Activated T-cell treated with anti-CD3 and anti-CD28 coated beads, Interleukin-2, amount 50 U/mL, for 72 hours (primary cell): Measurements from ENCODE around the gene SELENOF. TPM values are rescaled to one million over a fixed set of nuclear protein-coding genes. Genes with fewer than 3 reads are reported as not detected.

Experiments
- ATAC-seq, 2 donors: fragments of 150-1000 bp; cut with Tn5 transposase; replicated peaks in 1 of 2; 2 replicates each; pipeline ENCODE4 v1.10.0; 2021; ENCODE audit warnings: moderate library complexity in 2 of 2, mild to moderate bottlenecking in 1 of 2
- DNase-seq, 2 donors: peaks; one replicate each; pipeline ENCODE4 v3.0.0; 2021 to 2022; ENCODE audit warnings: mixed read lengths in 1 of 2
- H3K27ac Mint-ChIP-seq: one replicate; pipeline ENCODE4 v1.8.0; 2022; ENCODE audit warnings: mild to moderate bottlenecking, moderate library complexity, mixed read lengths
- H3K27me3 Mint-ChIP-seq: one replicate; pipeline ENCODE4 v1.8.0; 2022; ENCODE audit warnings: low read depth, mixed read lengths
- H3K36me3 Mint-ChIP-seq, 2 donors: one replicate each; pipeline ENCODE4 v1.8.0; 2022; ENCODE audit warnings: mixed read lengths in 2 of 2, mild to moderate bottlenecking in 1 of 2; ENCODE audit not compliant: insufficient read depth in 2 of 2
- H3K4me1 Mint-ChIP-seq: one replicate; pipeline ENCODE4 v1.8.0; 2022; ENCODE audit warnings: low read depth, mixed read lengths
- H3K4me3 Mint-ChIP-seq, 2 donors: one replicate each; pipeline ENCODE4 v1.8.0; 2022; ENCODE audit warnings: mild to moderate bottlenecking in 2 of 2, mixed read lengths in 2 of 2, moderate library complexity in 2 of 2
- H3K9me3 Mint-ChIP-seq, 2 donors: one replicate each; pipeline ENCODE4 v1.8.0; 2022; ENCODE audit warnings: mixed read lengths in 2 of 2
- total RNA-seq, 2 donors: library from RNA; stranded (reverse); gene quantifications; one replicate each; pipeline ENCODE4 v1.2.3, GENCODE V29; 2022

The SELENOF gene
- total RNA-seq, 2 donors from 2014 or later = 149 to 171 TPM

DNA sequence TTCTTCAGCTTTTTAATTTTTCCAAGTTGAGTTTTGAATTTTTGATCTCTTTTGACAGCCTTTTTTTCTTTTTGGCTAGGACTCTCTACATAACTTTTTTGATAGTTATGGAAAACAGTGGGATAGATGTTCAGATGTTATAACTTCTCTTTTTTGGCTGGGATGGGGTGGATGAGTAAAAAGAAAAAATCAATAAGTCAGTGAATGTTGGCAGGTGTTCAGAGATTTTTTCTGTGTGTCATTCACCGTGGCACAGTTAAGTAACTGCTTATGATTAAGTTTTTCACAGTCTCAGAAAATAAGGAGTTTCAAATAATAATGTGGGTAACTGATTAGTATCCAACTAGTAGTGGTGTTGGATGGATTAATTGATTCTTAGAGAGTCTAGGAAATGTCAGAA lies 24.5 kb upstream of the SELENOF start:
- Mint-ChIP-seq H3K27ac (no peak overlapping the region), H3K36me3 (no peaks in the 10 kb centered on the region), H3K27me3 (no peaks in the 10 kb centered on the region), H3K9me3 (no peaks in the 10 kb centered on the region), H3K4me3 (no peak overlapping the region), H3K4me1 (peaks cover 16% of the 10 kb centered on the region)
- DNase-seq (no peak), ATAC-seq (no peak)

DNA sequence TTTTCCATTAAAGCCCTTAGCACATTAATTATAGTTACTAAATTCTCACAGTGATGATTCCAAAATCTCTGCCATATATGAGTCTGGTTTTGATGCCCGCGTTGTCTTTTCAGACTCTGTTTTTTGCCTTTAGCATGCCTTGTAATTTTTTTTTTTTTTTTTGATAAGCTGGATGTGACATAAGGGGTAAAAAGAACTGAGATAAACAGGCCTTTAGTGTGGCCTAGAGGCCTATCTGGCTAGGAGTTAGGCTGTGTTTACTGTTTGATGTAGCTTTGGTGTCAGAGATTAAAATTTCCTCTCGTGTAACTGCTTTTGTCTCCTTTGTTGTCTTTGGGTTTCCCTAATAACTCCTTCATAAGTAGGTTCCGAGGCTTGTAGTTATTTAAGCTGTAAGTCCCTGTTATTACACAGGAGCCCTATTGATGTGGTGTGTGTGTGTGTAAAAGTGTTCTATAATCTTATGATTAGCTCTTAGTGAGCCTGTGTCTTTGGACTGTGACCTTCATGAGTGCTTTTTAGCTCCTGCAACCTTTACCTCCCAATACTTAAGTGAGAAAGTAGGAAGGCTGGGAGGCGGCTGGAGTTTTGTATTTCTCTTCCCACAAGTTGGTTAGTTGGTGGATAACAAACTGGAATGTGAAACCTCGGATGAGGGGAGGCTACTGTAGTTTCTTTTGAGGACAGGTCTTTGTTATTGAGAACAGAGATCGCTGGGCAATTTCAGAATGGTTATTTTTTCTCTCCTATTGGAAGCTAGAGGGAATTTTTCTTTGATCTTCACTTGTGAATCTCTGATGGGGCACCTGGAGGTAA lies 19.8 kb upstream of the SELENOF start:
- Mint-ChIP-seq H3K27me3 (no peaks in the 10 kb centered on the region), H3K27ac (no peak overlapping the region)

DNA sequence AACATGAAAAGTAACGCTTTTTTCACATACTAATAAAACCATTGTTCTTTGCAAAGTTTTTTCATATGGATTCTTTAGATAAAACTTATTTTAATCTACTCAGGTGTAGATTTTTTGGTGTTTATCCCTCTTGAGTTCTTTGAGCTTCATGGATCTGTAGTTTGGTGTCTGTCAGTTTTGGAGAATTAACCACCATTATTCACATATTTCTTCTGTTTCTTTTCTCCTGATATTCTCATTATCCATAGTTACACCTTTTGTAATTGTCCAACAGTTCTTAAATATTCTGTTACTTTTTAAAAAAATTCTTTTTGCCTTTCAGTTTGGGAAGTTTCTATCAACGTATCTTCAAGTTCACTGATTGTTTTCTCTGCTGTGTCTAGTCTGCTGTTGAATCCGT lies 19.1 kb upstream of the SELENOF start:
- no peaks in the 10 kb centered on the region for H3K27me3 Mint-ChIP-seq
- ATAC-seq (no peak), DNase-seq (no peak)
- peaks cover 32% of the 10 kb centered on the region for H3K4me1 Mint-ChIP-seq
- no peaks in the 10 kb centered on the region for H3K36me3 Mint-ChIP-seq
- no peak overlapping the region for H3K4me3 Mint-ChIP-seq
- no peaks in the 10 kb centered on the region for H3K9me3 Mint-ChIP-seq
- H3K27ac Mint-ChIP-seq = no peak overlapping the region

More for the DNA sequence above, 19.8 kb upstream of the SELENOF start:
- H3K4me3 Mint-ChIP-seq = peak overlapping the region in 1 of 2 donors; percentile 48
- H3K36me3 Mint-ChIP-seq = no peaks in the 10 kb centered on the region
- H3K4me1 Mint-ChIP-seq = peaks cover 32% of the 10 kb centered on the region
- no peak for ATAC-seq
- no peaks in the 10 kb centered on the region for H3K9me3 Mint-ChIP-seq
- DNase-seq = no peak

DNA sequence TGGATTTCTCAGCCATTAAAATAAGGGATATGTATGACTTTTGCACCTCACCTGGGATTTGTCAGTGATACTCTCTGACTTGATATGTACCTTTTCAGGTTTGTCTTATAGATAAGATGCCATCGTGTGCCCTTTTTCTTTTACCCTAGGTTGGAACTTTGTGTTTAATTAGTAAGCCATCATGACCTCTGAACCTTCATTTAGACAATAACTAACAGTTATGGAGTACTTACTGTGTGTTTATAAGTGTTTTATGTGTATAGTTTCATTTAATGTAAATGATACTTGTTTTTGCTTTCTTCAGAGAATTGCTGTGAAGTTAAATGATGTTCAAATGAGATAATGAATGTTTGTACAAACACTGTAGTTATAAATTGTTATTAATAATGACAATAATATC lies 14.9 kb upstream of the SELENOF start:
- H3K4me3 Mint-ChIP-seq = no peak overlapping the region

GRCh38 chr1:86926883-86927282 lies 13.0 kb upstream of the SELENOF start:
- ATAC-seq (no peak), DNase-seq (no peak)
- H3K27ac Mint-ChIP-seq = no peak overlapping the region
- no peaks in the 10 kb centered on the region for H3K27me3 Mint-ChIP-seq
- H3K9me3 Mint-ChIP-seq = peaks cover 11 to 14% of the 10 kb centered on the region in 2 donors
- H3K4me3 Mint-ChIP-seq = no peak overlapping the region
- H3K4me1 Mint-ChIP-seq = peaks cover 24% of the 10 kb centered on the region
- peaks cover 20 to 30% of the 10 kb centered on the region in 2 donors for H3K36me3 Mint-ChIP-seq

More for the DNA sequence above, 14.9 kb upstream of the SELENOF start:
- no peaks in the 10 kb centered on the region for H3K27me3 Mint-ChIP-seq
- H3K9me3 Mint-ChIP-seq = peaks cover 8% of the 10 kb centered on the region in 2 donors
- ATAC-seq = no peak
- no peak for DNase-seq
- no peak overlapping the region for H3K27ac Mint-ChIP-seq
- peaks cover 12 to 18% of the 10 kb centered on the region in 2 donors for H3K36me3 Mint-ChIP-seq
- H3K4me1 Mint-ChIP-seq = peaks cover 37% of the 10 kb centered on the region

GRCh38 chr1:86925742-86926141 lies 11.8 kb upstream of the SELENOF start:
- Mint-ChIP-seq H3K4me1 (peaks cover 21% of the 10 kb centered on the region), H3K4me3 (no peak overlapping the region), H3K9me3 (peaks cover 12 to 14% of the 10 kb centered on the region in 2 donors), H3K36me3 (peaks cover 20 to 36% of the 10 kb centered on the region in 2 donors), H3K27me3 (no peaks in the 10 kb centered on the region), H3K27ac (no peak overlapping the region)
- DNase-seq (no peak), ATAC-seq (no peak)

DNA sequence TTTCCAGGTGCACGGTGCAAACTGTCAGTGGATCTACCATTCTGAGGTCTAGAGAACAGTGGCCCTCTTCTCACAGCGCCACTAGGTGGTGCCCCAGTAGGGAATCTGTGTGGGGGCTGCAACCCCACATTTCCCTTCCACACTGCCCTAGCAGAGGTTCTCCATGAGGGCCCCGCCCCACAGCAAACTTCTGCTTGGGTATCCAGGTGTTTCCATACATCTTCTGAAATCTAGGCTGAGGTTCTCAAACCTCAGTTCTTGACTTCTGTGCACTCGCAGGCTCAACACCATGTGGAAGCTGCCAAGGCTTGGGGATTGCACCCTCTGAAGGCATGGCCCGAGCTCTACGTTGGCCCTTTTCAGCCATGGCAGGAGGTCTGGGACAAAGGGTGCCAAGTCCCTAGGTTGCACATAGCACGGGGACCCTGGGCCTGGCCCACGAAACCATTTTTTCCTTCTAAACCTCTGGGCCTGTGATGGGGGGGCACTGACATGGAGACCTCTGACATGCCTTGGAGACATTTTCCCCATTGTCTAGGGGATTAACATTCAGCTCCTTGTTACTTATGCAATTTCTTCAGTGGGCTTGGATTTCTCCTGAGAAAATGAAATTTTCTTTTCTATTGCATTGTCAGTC lies 10.5 kb upstream of the SELENOF start:
- Mint-ChIP-seq H3K4me3 (no peak overlapping the region), H3K27ac (no peak overlapping the region), H3K36me3 (peaks cover 20 to 36% of the 10 kb centered on the region in 2 donors), H3K4me1 (peaks cover 17% of the 10 kb centered on the region), H3K27me3 (no peaks in the 10 kb centered on the region), H3K9me3 (peaks cover 12 to 14% of the 10 kb centered on the region in 2 donors)
- DNase-seq (no peak), ATAC-seq (no peak)

DNA sequence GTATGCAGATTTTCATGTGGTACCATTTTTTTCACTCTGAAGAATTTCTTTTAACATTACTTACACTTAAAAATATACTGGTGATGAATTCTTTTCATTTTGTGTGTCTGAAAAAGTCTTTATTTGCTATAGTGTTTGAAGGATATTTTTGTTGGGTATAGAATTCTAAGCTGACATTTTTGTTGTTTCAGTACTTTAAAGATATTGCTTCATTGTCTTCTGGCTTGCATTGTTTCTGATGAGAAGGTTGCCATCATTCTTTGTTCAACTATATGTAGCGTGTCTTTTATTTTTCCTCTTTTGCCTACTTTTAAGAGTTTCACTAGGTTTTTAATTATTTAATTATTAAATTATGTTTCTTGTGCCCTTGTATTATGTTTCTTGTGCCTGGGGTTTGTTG lies 8.5 kb upstream of the SELENOF start:
- ATAC-seq (no peak), DNase-seq (no peak)
- Mint-ChIP-seq H3K27ac (no peak overlapping the region), H3K36me3 (peaks cover 20 to 36% of the 10 kb centered on the region in 2 donors), H3K4me1 (peaks cover 13% of the 10 kb centered on the region), H3K27me3 (no peaks in the 10 kb centered on the region), H3K9me3 (peaks cover 12 to 14% of the 10 kb centered on the region in 2 donors), H3K4me3 (no peak overlapping the region)

DNA sequence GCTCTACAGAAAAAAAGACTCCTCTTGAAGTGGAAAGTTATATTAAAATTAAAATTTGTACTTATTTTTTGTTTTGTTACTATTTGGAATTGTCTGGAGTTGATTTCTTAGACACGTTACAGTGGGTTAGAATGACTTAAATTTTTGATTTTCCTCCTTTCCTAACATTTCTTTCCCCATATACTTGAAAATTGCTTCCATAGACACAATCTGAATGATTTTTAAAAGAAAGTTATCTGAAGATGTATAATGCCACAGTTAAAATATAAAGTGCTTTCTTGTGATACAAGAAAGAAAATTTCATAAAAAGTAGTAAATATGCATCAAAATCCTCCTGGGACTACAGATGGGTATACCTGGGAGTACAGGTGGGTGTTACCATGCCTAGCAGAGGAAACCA lies 2.8 kb upstream of the SELENOF start:
- H3K4me3 Mint-ChIP-seq = peak overlapping the region; percentile 11 to 39
- peaks cover 0 to 1% of the 10 kb centered on the region in 2 donors for H3K9me3 Mint-ChIP-seq

GRCh38 chr1:86915737-86916235 lies 1.9 kb upstream of the SELENOF start:
- H3K9me3 Mint-ChIP-seq = no peaks in the 10 kb centered on the region
- H3K27ac Mint-ChIP-seq = no peak overlapping the region
- peaks cover 27% of the 10 kb centered on the region for H3K4me1 Mint-ChIP-seq
- H3K4me3 Mint-ChIP-seq = no peak overlapping the region
- ATAC-seq (no peak), DNase-seq (no peak)
- H3K36me3 Mint-ChIP-seq = peaks cover 5 to 11% of the 10 kb centered on the region in 2 donors
- no peaks in the 10 kb centered on the region for H3K27me3 Mint-ChIP-seq

More for the DNA sequence above, 2.8 kb upstream of the SELENOF start:
- ATAC-seq = no peak
- Mint-ChIP-seq H3K36me3 (peaks cover 5 to 9% of the 10 kb centered on the region in 2 donors), H3K4me1 (peaks cover 17% of the 10 kb centered on the region), H3K27me3 (no peaks in the 10 kb centered on the region), H3K27ac (no peak overlapping the region)
- no peak for DNase-seq

DNA sequence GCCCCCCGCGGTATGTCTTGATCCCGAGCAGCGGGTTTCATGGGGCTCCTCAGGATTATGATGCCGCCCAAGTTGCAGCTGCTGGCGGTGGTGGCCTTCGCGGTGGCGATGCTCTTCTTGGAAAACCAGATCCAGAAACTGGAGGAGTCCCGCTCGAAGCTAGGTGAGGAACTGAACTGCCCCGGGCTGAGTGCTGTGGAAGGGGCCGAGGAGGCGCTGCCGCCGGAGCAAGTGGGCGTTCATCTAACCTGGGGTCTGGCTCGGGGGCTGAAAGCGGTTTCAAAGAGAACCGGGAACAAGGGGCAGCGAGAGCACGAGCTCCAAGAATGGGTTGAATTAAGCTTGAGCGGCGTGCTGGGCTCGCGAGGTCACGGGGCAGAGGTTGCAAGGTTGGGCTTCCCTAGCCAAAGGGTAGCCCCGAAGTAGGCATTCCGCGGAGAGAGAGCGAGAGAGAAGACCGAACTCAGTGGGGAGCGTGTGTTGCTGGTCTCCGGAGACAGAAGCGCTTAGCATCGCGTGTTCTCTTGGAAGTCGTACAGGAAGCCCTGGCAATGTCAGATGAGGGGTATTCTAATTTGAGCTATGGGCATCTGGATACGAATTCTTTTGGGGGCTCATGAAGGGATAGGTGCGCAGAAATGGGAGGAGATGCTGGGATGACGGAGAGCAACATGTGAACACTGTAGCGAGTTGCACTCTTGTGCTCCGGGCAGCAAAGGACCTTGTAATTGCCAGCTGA lies 1.2 kb upstream of the SELENOF start:
- ATAC-seq (peak; percentile 12 to 20), DNase-seq (peak; percentile 46 to 57)
- Mint-ChIP-seq H3K9me3 (no peaks in the 10 kb centered on the region), H3K4me1 (peaks cover 30% of the 10 kb centered on the region), H3K27ac (no peak overlapping the region), H3K27me3 (no peaks in the 10 kb centered on the region), H3K36me3 (peaks cover 7 to 13% of the 10 kb centered on the region in 2 donors), H3K4me3 (no peak overlapping the region)

DNA sequence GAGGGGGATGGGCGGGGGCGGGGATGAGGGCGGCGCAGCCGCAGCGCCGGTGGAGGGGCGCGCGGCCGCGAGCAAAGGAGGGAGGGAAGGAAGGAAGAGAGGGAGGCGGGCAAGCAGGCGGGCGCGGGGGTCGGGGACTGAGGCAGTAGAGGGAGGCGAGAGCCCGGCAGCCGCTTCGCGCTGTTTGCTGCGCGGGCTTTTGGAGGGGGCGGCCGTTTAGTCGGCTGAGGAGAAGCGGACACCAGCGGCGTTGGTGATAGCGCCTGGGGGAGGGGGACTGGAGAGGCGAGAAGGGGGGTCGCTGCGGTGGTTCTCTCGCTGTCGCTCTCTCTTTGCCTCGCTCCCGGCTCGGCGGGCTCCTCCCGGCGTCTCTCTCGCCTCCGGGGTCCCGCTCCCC lies 673 bp upstream of the SELENOF start, which contains the start of gene HS2ST1:
Gene HS2ST1, plus strand, starts transcription at position 35 of the 397 bp plus-strand sequence.
- H3K4me3 Mint-ChIP-seq = no peak within 1 kb of the TSS
- H3K27me3 Mint-ChIP-seq = no peaks in the 10 kb centered on the region
- H3K9me3 Mint-ChIP-seq = no peaks in the 10 kb centered on the region
- H3K36me3 Mint-ChIP-seq = peaks cover 13 to 14% of the 10 kb centered on the region in 2 donors
- DNase-seq = no peak
- no peak within 1 kb of the TSS for H3K27ac Mint-ChIP-seq
- no peak for ATAC-seq
- peaks cover 36% of the 10 kb centered on the region for H3K4me1 Mint-ChIP-seq
